Stimulated activated CD8-positive, alpha-beta memory T cell treated with anti-CD3 and anti-CD28 coated beads, Interleukin-12 subunit alpha, Interleukin-12 subunit beta, amount 100 ng/mL, for 24 hours (primary cell): ENCODE measurements around the gene FSTL3.
"Not testable (repeated sequence)": the region's sequence is repeated elsewhere in the genome, so short reads cannot be mapped to it uniquely, and the experiment has no call there.

ENCODE experiments used
- DNase-seq: peaks from one replicate; pipeline ENCODE4 v3.0.0-alpha.2; 2020; ENCODE audit errors: extremely low read depth

FSTL3 gene

DNA sequence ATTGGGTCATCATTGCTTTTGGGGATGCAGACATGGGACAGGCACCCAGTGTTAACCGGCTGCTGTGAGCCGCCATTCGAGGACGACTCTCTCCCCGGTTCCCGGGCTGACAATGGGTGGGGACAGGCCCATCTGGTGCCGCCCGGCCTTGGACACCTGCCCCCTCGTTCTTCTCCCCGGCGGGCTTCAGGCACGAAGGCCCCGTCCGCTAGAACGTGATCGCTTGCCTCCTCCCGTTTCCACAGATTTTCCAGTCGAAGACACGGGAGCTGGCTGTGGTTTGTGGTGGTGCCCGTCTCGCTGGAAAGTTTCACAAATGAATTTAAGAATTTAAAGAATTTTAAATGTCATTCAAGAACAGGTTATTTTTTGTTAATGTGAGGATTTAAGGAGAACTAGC lies 34.6 kb downstream of the FSTL3 start:
- DNase-seq, result no peak

DNA sequence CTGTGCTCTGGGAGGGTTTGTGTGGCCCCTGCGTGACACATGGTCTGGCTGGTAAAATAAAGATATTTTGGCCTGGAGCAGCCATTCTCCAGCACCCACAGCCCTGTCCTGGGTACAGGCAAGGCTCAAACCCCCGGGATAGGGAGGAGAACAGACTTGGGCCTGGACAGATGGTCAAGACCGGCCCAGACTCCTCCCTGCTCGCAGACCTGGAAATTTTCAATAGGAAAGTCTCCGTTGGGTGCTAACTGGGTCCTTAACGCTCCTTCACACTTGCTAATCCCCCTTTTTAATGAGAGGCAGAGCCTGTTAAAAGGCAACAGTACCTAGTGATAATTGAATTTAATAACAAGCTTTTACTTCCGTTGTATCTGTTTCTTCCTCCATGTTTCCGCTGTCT lies 35.1 kb downstream of the FSTL3 start:
- DNase-seq, result no peak

DNA sequence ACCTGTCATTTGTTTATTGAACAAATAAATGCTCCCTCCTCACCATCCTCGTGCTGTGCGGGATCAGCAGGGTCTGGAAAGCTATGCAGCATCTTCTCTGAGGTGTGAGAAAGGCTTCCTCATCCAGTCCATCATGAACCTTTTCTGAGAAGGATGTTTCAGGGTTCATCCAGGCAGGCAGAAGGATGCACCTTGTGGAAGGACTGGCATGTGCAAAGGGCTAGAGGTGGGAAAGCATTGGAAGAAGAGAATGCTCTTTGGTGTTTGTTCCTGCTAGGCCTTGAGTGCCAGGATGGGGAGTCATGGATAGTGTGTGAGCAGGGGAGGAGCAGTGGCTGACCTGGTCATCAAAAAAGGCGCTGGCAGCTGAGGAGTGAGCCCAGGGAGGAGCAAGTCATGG lies 39.2 kb downstream of the FSTL3 start:
- DNase-seq, result no peak

DNA sequence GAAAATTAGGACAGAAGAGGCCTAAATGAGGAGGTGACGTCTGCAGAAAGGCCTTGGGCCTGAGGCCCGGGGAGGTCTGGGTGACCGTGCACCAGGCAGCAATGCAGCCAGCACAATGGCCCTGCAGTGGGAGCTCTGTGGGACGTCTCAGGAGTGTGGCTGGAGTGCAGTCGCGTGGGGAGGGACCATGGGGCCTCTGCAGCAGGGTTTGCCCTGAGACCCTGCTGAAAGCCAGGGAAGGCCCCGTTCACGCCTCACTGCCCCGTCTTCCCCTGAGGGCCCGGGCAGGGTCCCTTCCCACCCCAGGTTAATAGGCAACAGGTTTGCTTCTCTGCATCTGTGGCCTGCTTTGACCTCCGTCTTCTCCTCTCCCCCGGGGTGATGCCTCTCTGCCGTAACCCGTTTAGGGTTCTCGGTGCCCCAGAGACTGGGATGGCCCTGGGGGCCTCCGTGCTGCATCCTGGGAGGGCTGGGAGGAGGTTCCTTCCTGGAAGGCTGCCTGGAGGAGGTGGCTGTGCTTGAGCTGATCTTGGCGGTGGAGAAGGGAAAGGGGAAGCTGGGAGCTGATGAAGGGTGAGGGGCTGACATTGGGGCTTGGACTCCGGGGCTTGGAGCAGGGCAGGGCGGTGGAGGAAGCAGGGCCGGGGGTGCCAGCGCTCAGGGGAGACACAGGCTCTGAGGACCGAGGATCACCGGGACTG lies 42.2 kb downstream of the FSTL3 start:
- DNase-seq, result no peak

DNA sequence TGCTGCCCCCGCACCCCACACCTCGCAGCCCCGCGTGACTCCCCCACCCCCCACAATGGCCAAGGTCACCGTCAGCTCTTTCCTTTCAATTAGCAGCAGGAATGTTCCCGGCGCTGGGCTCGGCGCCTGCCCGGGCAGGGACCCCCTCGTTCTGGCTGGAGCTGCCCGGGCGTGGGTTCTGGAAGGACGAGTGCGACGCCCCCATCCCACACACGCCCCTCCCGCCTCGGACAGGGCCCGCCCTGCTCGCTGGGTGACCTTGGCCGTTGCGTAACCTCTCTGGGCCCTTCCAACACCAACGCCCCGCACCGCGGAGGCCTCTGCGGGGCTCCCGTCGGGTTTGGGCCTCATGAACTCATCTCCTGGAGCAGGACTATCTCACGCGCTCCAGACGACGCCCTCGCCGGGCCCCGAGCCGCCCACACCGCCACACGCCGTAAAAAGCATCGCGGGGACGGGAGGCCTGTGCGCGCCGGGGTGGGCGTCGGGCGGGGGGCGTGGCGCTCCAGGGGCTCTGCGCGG lies 42.9 kb downstream of the FSTL3 start:
- no peak for DNase-seq

DNA sequence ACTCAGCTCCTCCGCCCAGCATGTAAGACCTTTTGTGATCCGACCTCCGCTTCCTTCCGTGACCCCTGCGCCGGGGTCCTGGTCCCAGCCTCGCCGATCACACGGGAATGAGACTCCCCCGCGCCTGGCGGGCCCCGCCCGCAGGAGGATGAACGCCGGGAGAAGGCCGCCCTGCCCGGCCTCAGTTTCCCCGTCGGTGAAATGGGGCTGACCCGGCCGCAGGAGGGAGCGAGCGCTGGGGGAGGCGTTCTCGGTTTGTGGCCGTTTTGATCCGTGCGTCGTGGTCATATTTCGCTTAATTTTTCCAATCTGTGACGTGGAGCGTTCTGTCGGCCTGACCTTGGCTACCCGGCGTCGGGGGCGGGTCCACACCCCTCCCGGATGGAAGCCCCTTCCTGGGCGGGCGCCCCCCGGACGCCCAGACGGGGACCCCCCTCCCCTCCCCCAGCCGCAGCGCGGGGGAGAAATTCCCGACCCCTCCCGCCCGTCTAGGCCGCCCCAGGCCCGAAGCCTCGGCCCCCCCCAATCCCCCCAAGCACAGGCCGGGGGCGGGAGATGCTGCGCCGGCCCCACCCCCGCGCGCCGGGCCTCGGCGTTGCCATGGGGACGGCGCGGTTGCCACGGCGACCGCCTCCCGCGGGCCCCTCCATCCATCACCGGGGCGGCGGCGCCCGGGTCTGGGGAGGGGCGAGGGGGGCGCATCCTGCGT lies 43.6 kb downstream of the FSTL3 start:
- no peak for DNase-seq

DNA sequence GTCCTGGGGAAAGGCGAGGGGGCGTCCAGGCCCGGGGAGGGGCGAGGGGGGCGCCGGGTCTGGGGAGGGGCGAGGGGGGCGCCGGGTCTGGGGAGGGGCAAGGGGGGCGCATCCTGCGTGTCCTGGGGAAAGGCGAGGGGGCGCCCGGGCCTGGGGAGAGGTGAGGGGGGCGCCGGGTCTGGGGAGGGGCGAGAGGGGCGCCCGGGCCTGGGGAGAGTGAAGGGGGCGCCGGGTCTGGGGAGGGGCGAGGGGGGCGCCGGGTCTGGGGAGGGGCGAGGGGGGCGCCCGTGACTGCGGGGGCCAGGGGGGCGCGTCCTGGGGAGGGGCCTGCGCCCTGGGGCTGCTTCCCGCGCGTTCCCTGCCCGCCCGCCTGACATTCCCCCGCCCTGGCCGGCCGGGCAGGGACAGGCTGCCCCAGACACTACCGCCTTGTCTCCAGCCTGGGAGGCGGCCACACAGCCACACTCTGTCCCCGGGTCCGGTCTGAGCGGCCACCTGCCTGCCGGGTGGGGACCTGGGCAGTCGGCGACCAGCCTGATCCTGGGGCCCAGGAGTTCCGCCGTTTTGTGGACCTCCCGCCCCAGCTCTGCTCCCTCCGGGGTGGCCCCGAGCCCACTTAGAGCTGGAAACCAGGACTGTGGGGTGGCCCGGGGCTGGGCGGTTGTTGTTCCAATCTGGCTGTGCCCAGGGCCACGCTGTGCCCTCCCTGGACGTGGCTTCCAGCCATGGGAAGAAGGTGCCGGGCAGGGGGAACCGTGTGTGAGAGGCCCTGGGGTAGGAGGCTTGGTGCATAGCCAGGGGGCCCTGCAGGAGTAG lies 44.4 kb downstream of the FSTL3 start:
- no peak for DNase-seq

DNA sequence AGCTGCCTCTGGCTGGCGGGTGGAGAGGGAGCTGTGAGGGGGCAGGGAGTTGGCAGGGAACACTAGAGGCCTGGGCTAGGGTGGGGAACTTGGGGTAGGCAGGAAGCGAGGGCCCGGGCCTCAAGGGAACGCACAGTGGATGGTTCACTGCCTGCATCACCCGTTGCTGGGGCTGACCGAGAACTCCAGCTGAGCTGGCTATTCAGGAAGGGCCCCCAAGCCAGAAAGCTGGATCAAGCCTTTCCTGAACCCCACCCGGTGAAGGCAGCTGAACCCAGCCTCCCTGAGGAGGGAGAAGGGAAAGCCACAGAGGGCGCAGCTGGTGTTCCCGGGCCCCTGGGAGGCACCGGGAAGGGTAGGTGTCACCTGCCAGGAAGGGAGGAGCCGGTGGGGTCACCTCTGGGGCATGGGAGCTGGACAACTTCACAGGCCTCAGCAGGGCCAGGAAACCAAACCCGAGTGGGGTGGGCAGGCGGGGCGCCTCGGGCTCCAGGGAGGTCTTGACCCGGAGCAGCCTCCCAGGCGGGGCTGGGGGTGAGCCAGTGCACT lies 46.4 kb downstream of the FSTL3 start:
- DNase-seq, result no peak

DNA sequence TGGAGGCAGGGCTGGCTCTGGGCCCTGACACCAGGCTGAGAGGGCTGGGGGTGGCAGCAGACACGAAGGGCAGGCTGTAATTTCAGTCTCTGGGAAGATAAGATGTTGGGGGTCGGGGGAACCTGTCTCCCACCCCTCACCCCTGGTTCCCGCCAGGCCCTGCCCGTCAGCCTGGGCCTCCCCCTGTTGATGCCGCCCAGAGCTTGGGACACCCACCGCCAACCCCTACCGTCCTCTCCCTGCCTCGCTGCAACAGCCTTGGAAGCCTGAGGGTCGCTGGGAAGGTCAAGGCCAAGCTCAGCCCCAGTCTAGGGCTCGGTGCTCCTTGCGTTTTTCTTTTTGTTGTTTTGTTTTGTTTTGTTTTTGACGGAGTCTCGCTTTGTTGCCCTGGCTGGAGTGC lies 47.1 kb downstream of the FSTL3 start:
- DNase-seq, result no peak

DNA sequence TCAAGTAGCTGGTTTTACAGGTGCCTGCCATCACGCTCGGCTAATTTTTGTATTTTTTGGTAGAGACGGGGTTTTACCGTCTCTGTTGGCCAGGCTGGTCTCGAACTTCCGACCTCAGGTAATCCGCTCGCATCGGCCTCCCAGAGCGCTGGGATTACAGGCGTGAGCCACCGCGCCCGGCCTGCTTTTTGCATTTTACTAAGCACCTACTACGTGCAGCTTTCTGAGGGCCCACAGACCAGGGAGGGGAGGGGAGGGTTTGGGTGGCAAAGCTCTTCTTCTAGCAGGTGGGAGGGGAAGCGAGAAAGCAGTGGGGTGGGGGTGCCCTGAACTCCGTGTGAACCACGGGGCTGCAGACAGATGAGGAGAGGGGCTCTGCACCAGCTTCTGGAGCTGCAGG lies 47.5 kb downstream of the FSTL3 start:
- DNase-seq, result no peak

DNA sequence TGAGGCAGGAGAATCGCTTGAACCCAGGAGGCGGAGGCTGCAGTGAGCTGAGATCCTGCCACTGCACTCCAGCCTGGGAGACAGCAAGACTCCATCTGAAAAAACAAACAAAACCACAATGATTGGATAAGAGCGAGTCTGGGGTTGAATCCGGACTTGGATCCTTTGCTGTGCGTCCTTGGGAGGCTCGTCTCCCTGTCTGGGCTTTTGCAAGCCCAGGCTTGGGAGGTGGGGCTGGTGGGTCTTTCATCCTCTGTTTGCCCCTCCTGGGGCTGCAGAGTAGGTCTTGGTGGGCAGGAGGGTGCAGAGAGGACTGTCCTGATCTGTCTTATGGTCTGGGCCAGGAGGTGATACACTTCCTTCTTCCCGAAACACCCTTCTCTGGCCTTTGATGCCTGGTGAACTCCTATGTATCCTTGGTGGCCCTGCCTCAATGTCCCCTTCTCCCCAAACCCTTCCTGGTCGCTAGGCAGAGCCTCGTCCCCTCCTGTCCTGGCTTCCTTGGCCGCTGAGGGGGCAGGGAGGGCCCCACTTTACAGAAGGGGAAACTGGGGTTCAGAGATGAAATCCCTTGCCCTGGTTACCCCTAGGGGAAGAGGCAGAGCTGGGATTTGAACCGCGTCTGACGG lies 49.4 kb downstream of the FSTL3 start:
- DNase-seq, result no peak

DNA sequence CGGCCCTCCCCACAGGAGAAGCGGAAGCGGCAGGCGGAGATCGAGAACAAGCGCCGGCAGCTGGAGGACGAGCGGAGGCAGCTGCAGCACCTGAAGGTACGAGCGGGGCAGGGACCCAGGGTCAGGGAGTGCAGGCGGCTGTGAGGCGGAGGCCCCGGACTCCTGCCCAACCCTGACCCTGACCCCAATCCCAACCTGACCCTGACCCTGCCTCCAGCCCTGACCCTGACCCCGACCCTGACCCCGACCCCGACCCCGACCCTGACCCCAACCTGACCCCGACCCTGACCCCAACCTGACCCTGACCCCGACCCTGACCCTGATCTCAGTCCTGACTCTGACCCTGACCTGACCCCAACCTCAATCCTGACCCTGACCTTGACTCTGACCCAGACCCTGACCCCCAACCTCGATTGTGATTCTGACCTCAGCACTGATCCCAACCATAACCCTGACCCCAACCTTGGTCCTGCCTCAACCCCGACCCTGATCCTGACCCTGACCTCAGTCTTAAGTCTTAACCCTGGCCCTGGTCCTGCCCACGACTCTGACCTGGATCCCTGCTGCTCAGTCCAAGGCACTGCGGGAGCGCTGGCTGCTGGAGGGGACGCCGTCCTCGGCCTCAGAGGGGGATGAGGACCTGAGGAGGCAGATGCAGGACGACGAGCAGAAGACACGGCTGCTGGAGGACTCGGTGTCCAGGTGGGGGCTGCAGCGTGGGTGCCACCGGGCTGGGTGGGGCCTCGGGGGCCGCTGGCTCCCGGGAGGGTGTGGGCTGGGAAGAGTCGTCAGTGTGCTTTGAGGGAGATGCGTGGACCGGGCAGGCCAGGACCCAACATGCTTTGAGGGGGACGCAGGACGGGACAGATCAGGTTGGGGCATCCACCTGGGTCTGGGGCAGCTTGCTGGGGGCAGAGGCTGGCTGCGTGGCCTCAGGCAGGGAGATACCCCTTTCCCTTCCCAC lies 51.1 kb downstream of the FSTL3 start:
- DNase-seq, result no peak

DNA sequence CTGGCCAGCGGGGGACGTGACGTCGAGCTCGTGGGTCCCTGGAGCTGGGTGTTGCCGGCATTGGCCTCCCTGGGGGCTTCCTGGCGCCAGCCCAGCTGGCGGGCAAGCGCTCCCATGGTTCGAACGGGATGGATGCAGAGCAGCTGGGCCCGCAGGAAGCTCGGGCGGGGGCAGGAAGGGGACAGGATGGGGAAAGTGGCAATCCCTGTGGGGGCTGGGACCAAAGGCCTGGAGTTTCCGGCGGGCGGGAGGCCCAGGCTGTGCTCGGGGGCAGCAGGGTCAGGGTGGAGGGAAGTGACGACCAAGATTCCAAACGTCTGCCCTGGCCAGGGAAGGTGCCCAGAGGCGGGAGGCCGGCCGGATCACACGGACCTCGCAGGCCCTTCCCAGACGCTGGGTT lies 51.8 kb downstream of the FSTL3 start:
- no peak for DNase-seq

DNA sequence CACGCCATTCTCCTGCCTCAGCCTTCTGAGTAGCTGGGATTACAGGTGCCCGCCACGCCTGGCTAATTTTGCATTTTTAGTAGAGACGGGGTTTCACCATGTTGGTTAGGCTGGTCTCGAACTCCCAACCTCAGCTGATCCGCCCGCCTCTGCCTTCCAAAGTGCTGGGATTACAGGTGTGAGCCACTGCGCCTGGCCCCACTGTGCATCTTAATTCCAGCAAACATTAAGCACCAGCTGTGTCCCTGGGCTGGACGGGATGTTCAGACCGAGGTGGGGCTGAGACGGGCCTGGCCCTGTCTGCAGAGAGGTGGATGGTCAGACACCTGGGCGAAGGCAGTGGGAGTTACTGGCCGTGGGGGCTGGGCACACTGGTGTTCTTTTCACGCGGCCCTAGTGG lies 53.4 kb downstream of the FSTL3 start:
- not testable (repeated sequence) for DNase-seq

DNA sequence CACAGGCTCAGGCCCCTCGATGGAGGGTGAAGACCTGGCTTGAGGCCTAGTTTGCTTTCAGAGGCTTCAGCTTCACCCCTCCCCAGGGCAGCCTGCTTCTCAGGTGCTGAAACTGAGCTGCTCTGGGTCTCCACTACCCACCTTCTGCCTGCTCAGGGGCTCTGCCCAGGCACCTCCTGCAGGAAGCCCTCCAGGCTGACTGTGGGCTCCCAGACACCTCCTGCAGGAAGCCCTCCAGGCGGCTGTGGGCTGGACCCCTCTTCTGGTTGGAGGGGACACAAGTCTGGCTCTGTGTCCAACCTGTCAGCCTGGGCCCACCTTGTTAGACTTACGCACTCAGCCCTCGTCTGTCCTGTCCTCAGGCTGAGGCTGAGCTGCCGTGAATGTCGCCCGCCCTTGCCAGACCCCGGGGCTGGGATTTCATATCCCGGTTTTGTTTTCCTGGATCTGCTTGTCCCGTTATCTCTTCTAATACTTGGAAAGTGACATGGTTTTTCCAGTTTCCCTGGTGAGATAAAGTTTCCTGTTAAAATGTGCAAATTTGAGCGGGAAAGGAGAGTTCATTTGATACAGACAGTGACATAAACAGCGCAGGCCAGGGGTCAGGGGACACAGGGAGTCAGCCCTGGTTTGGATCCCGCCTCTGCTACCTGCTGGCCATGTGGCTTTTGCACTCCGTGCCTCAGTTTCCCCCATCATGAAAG lies 53.9 kb downstream of the FSTL3 start:
- no peak for DNase-seq

DNA sequence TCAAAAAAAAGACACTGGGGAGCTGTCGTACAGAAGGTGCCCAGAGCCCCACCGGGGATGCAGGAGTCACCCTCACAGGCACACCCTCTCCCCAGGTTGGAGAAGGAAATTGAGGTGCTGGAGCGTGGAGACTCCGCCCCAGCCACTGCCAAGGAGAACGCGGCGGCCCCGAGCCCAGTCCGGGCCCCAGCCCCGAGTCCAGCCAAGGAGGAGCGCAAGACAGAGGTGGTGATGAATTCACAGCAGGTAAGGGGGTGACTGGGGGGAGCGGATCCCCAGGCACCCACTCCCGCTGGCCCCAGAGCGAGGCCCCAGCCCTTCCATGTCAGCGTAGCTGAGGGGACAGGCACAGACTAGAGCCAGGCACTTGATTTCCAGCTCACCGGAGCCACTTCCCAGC lies 54.8 kb downstream of the FSTL3 start:
- DNase-seq, result no peak

DNA sequence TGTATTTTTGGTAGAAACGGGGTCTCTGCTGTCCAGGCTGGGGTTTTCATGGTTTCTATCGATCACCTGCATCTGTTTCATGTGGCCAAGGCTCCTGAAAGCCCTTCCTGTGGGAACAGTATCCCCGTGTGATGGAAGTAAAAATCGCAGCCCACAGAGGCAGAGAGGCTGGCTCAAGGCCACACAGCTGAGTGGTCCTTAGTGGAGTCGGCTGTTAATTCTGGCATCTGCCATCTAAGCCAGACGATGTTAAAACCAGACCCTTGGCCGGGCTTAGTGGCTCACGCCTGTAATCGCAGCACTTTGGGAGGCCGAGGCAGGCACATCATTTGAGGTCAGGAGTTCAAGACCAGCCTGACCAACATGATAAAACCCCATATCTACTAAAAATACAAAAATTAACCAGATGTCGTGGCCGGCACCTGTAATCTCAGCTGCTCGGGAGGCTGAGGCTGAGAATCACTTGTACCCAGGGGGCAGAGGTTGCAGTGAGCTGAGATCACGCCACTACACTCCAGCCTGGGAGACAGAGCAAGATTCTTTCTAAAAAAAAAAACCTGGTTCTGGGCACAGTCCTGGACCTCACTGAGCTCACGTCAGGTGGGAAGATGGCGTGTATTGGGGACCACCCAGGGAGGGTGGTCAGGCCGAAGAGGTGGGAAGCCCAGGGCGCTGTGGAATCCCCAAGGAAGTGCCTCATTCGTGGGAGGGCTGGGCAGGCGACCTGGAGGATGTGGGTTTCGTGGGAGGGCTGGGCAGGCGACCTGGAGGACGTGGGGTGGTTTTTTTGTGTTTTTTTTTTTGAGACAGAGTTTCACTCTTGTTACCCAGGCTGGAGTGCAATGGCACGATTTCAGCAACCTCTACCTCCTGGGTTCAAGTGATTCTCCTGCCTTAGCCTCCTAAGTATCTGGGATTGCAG lies 56.2 kb downstream of the FSTL3 start:
- DNase-seq, result no peak
